ENCODE results near the gene GALNT2. TPM values are rescaled to one million over a fixed set of nuclear protein-coding genes. Genes with fewer than 3 reads are reported as not detected.

The GALNT2 gene
- total and polyA plus RNA-seq, 2 experiments from 2014 or later: 17.8 to 48.3 TPM

GRCh38 chr1:230215529-230215928, 148.5 kb downstream of the GALNT2 start:
- TF ChIP-seq ZNF331 (CRISPR knock-in tag; IDR thresholded peaks at IDR 0.05; ENCODE audit: low read depth) (no peak), EZH2phosphoT487 (IDR thresholded peaks at IDR 0.05; ENCODE audit: unreplicated experiment) (no peak), ZNF462 (CRISPR knock-in tag; IDR thresholded peaks at IDR 0.05) (no peak), JUNB (IDR thresholded peaks at IDR 0.05; ENCODE audit: unreplicated experiment) (no peak), NANOG (IDR thresholded peaks at IDR 0.05; ENCODE audit: borderline replicate concordance) (no peak), ZNF114 (CRISPR knock-in tag; IDR thresholded peaks at IDR 0.05) (no peak), STAT1 (IDR thresholded peaks at IDR 0.05; ENCODE audit: unreplicated experiment) (no peak), POLR2AphosphoS5 (IDR thresholded peaks at IDR 0.05; ENCODE audit: low read depth) (no peak), ETS1 (IDR thresholded peaks at IDR 0.05) (no peak), EZH2 (IDR thresholded peaks at IDR 0.05; ENCODE audit: low read depth, unreplicated experiment) (no peak), CREB1 (CRISPR knock-in tag; IDR thresholded peaks at IDR 0.05; ENCODE audit: low read depth) (no peak)
- TF ChIP-seq, protein P1, sequence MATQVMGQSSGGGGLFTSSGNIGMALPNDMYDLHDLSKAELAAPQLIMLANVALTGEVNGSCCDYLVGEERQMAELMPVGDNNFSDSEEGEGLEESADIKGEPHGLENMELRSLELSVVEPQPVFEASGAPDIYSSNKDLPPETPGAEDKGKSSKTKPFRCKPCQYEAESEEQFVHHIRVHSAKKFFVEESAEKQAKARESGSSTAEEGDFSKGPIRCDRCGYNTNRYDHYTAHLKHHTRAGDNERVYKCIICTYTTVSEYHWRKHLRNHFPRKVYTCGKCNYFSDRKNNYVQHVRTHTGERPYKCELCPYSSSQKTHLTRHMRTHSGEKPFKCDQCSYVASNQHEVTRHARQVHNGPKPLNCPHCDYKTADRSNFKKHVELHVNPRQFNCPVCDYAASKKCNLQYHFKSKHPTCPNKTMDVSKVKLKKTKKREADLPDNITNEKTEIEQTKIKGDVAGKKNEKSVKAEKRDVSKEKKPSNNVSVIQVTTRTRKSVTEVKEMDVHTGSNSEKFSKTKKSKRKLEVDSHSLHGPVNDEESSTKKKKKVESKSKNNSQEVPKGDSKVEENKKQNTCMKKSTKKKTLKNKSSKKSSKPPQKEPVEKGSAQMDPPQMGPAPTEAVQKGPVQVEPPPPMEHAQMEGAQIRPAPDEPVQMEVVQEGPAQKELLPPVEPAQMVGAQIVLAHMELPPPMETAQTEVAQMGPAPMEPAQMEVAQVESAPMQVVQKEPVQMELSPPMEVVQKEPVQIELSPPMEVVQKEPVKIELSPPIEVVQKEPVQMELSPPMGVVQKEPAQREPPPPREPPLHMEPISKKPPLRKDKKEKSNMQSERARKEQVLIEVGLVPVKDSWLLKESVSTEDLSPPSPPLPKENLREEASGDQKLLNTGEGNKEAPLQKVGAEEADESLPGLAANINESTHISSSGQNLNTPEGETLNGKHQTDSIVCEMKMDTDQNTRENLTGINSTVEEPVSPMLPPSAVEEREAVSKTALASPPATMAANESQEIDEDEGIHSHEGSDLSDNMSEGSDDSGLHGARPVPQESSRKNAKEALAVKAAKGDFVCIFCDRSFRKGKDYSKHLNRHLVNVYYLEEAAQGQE (IDR thresholded peaks at IDR 0.05; ENCODE audit: unreplicated experiment): no peak
- TF ChIP-seq, protein P2, sequence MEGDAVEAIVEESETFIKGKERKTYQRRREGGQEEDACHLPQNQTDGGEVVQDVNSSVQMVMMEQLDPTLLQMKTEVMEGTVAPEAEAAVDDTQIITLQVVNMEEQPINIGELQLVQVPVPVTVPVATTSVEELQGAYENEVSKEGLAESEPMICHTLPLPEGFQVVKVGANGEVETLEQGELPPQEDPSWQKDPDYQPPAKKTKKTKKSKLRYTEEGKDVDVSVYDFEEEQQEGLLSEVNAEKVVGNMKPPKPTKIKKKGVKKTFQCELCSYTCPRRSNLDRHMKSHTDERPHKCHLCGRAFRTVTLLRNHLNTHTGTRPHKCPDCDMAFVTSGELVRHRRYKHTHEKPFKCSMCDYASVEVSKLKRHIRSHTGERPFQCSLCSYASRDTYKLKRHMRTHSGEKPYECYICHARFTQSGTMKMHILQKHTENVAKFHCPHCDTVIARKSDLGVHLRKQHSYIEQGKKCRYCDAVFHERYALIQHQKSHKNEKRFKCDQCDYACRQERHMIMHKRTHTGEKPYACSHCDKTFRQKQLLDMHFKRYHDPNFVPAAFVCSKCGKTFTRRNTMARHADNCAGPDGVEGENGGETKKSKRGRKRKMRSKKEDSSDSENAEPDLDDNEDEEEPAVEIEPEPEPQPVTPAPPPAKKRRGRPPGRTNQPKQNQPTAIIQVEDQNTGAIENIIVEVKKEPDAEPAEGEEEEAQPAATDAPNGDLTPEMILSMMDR (conservative IDR thresholded peaks at IDR 0.05; ENCODE audit: low read depth in 2 of 2): no peak
- Mint-ChIP-seq H3K36me3 (ENCODE audit: low read depth) (no peaks in the 10 kb centered on the region), H3K27ac (no peak overlapping the region), H3K4me1 (peaks cover 21% of the 10 kb centered on the region), H3K9me3 (no peaks in the 10 kb centered on the region), H3K27me3 (ENCODE audit: insufficient read depth, low read depth, poor library complexity) (peaks cover 5% of the 10 kb centered on the region), H3K4me3 (no peak overlapping the region)
- peaks cover 5% of the 10 kb centered on the region for H3K79me2 ChIP-seq (replicated peaks; ENCODE audit: insufficient read depth)
- no peaks in the 10 kb centered on the region for H3K27me3 ChIP-seq (ENCODE audit: insufficient read depth)
- H3K4me1 ChIP-seq (ENCODE audit: insufficient read depth): no peaks in the 10 kb centered on the region; the same call in 1 of the 2 replicates
- no peak for DNase-seq (ENCODE audit: low spot score)
- no peak overlapping the region for H3K4me3 ChIP-seq
- no peak overlapping the region for H3K4me2 ChIP-seq
- H2AFZ ChIP-seq: no peak overlapping the region
- no peaks in the 10 kb centered on the region for H3K36me3 ChIP-seq (ENCODE audit: insufficient read depth)
- H4K20me1 ChIP-seq (replicated peaks; ENCODE audit: insufficient read depth): no peaks in the 10 kb centered on the region; the same call in none of the 2 replicates
- no peak overlapping the region for H3K27ac ChIP-seq (ENCODE audit: low read depth)
- ATAC-seq: no peak
- no peaks in the 10 kb centered on the region for H3F3A ChIP-seq (replicated peaks; ENCODE audit: low read depth)
- H3K9me2 ChIP-seq (ENCODE audit: insufficient read depth): no peaks in the 10 kb centered on the region

All from GM23338 (cell line).